Mucosa of rectum (tissue), 2 donors: Measurements from ENCODE around the gene NSUN5.

Source experiments
- H3K27ac ChIP-seq, 2 donors: one replicate each; pipeline ENCODE4 v1.7.0; 2013; ENCODE audit warnings: inconsistent platforms in 2 of 2, low read depth in 2 of 2, low read length in 2 of 2
- H3K27me3 ChIP-seq, 2 donors: one replicate each; pipeline ENCODE4 v1.7.0; 2013; ENCODE audit warnings: low read length in 2 of 2; ENCODE audit not compliant: control insufficient read depth in 2 of 2, insufficient read depth in 2 of 2
- H3K36me3 ChIP-seq, 2 donors: one replicate each; pipeline ENCODE4 v1.7.0; 2013; ENCODE audit warnings: low read length in 2 of 2; ENCODE audit not compliant: control insufficient read depth in 2 of 2, insufficient read depth in 2 of 2
- H3K4me1 ChIP-seq, 2 donors: one replicate each; pipeline ENCODE4 v1.7.0; 2013; ENCODE audit warnings: low read length in 2 of 2, mild to moderate bottlenecking in 1 of 2; ENCODE audit not compliant: control insufficient read depth in 2 of 2, insufficient read depth in 2 of 2
- H3K4me3 ChIP-seq, 2 donors: one replicate each; pipeline ENCODE4 v1.7.0; 2013; ENCODE audit warnings: low read length in 2 of 2
- H3K9ac ChIP-seq, 2 donors: one replicate each; pipeline ENCODE4 v1.7.0; 2013; ENCODE audit warnings: low read length in 2 of 2, low read depth in 1 of 2, mild to moderate bottlenecking in 1 of 2
- H3K9me3 ChIP-seq, 2 donors: one replicate each; pipeline ENCODE4 v1.7.0; 2013; ENCODE audit warnings: low read length in 2 of 2; ENCODE audit not compliant: control insufficient read depth in 2 of 2
- donor health status: healthy.
- donor health status: Normal muscosa, but diverticular disease.

NSUN5 gene

GRCh38 chr7:73308665-73309214, at the start of gene NSUN5:
NSUN5 (minus strand) TSS chr7:73308826; CDS start chr7:73308790, 36 bp downstream.
- Histone ChIP-seq H3K27ac (peak within 1 kb of the TSS in 1 of 2 donors; percentile 38), H3K9me3 (no peaks in the 10 kb centered on the region), H3K27me3 (no peaks in the 10 kb centered on the region), H3K4me1 (peaks cover 0 to 13% of the 10 kb centered on the region in 2 donors), H3K9ac (peak within 1 kb of the TSS; percentile 60 to 63), H3K36me3 (peaks cover 19 to 25% of the 10 kb centered on the region in 2 donors), H3K4me3 (peak within 1 kb of the TSS; percentile 73 to 87)

- Histone ChIP-seq H3K4me3 (no peak overlapping the region), H3K36me3 (no peaks in the 10 kb centered on the region), H3K27ac (no peak overlapping the region), H3K9ac (no peak overlapping the region), H3K27me3 (peaks cover 0 to 11% of the 10 kb centered on the region in 2 donors), H3K4me1 (peaks cover 0 to 8% of the 10 kb centered on the region in 2 donors), H3K9me3 (peaks cover 0 to 4% of the 10 kb centered on the region in 2 donors)
Observed at GRCh38 chr7:73356159-73356558, 47.5 kb upstream of the NSUN5 start.

GRCh38 chr7:73354821-73355220, 46.2 kb upstream of the NSUN5 start:
- H3K36me3 ChIP-seq: no peaks in the 10 kb centered on the region
- no peak overlapping the region for H3K27ac ChIP-seq
- H3K4me1 ChIP-seq: peaks cover 0 to 8% of the 10 kb centered on the region in 2 donors

GRCh38 chr7:73354196-73354595, 45.6 kb upstream of the NSUN5 start:
- H3K27me3 ChIP-seq: peaks cover 0 to 9% of the 10 kb centered on the region in 2 donors
- no peak overlapping the region for H3K9ac ChIP-seq
- no peaks in the 10 kb centered on the region for H3K36me3 ChIP-seq
- peaks cover 0 to 4% of the 10 kb centered on the region in 2 donors for H3K9me3 ChIP-seq
- H3K4me3 ChIP-seq: no peak overlapping the region
- peaks cover 0 to 8% of the 10 kb centered on the region in 2 donors for H3K4me1 ChIP-seq
- no peak overlapping the region for H3K27ac ChIP-seq

More at GRCh38 chr7:73354821-73355220, 46.2 kb upstream of the NSUN5 start:
- Histone ChIP-seq H3K9me3 (peaks cover 0 to 4% of the 10 kb centered on the region in 2 donors), H3K27me3 (peaks cover 0 to 11% of the 10 kb centered on the region in 2 donors), H3K9ac (no peak overlapping the region), H3K4me3 (no peak overlapping the region)

- H3K9me3 ChIP-seq: peaks cover 0 to 4% of the 10 kb centered on the region in 2 donors
- peaks cover 0 to 3% of the 10 kb centered on the region in 2 donors for H3K4me1 ChIP-seq
- H3K36me3 ChIP-seq: no peaks in the 10 kb centered on the region
- peaks cover 0 to 8% of the 10 kb centered on the region in 2 donors for H3K27me3 ChIP-seq
- no peak overlapping the region for H3K27ac ChIP-seq
- H3K9ac ChIP-seq: no peak overlapping the region
- no peak overlapping the region for H3K4me3 ChIP-seq
Observed at GRCh38 chr7:73353243-73353642, 44.6 kb upstream of the NSUN5 start.

- no peak overlapping the region for H3K27ac ChIP-seq
- no peak overlapping the region for H3K4me3 ChIP-seq
- peaks cover 0 to 4% of the 10 kb centered on the region in 2 donors for H3K9me3 ChIP-seq
- H3K9ac ChIP-seq: no peak overlapping the region
- H3K27me3 ChIP-seq: peaks cover 0 to 8% of the 10 kb centered on the region in 2 donors
- no peaks in the 10 kb centered on the region for H3K4me1 ChIP-seq
- H3K36me3 ChIP-seq: no peaks in the 10 kb centered on the region
Observed at GRCh38 chr7:73352784-73353183, 44.2 kb upstream of the NSUN5 start.

- Histone ChIP-seq H3K36me3 (no peaks in the 10 kb centered on the region), H3K27me3 (peaks cover 0 to 7% of the 10 kb centered on the region in 2 donors), H3K4me3 (no peak overlapping the region), H3K9me3 (peaks cover 0 to 4% of the 10 kb centered on the region in 2 donors), H3K4me1 (no peaks in the 10 kb centered on the region), H3K27ac (no peak overlapping the region), H3K9ac (no peak overlapping the region)
Observed at GRCh38 chr7:73351447-73352167, 43.0 kb upstream of the NSUN5 start.

- no peak overlapping the region for H3K9ac ChIP-seq
- no peaks in the 10 kb centered on the region for H3K4me1 ChIP-seq
- H3K27me3 ChIP-seq: peaks cover 0 to 2% of the 10 kb centered on the region in 2 donors
- H3K4me3 ChIP-seq: no peak overlapping the region
- no peaks in the 10 kb centered on the region for H3K36me3 ChIP-seq
- no peak overlapping the region for H3K27ac ChIP-seq
- peaks cover 0 to 4% of the 10 kb centered on the region in 2 donors for H3K9me3 ChIP-seq
Observed at GRCh38 chr7:73350306-73351068, 41.9 kb upstream of the NSUN5 start.

- Histone ChIP-seq H3K36me3 (no peaks in the 10 kb centered on the region), H3K9ac (no peak overlapping the region), H3K4me3 (no peak overlapping the region), H3K27me3 (peaks cover 0 to 2% of the 10 kb centered on the region in 2 donors), H3K9me3 (peaks cover 0 to 4% of the 10 kb centered on the region in 2 donors), H3K27ac (no peak overlapping the region), H3K4me1 (no peaks in the 10 kb centered on the region)
Observed at GRCh38 chr7:73349763-73350162, 41.1 kb upstream of the NSUN5 start.

- Histone ChIP-seq H3K27ac (no peak overlapping the region), H3K4me3 (no peak overlapping the region), H3K27me3 (peaks cover 0 to 9% of the 10 kb centered on the region in 2 donors), H3K9me3 (no peaks in the 10 kb centered on the region), H3K36me3 (no peaks in the 10 kb centered on the region), H3K9ac (no peak overlapping the region), H3K4me1 (no peaks in the 10 kb centered on the region)
Observed at GRCh38 chr7:73345951-73346350, 37.3 kb upstream of the NSUN5 start.
